ENCODE measurements around the gene ST3GAL2.

- TF ChIP-seq CTCF (IDR thresholded peaks at IDR 0.05; ENCODE audit: low read depth, low read length) (no peak), EZH2phosphoT487 (IDR thresholded peaks at IDR 0.05; ENCODE audit: low read depth) (no peak)
These were observed 16.4 kb downstream of the ST3GAL2 start for GRCh38 chr16:70422543-70422942.
